Stimulated activated CD8-positive, alpha-beta memory T cell treated with anti-CD3 and anti-CD28 coated beads, Interleukin-4, amount 100 ng/mL, for 48 hours (primary cell): ENCODE measurements around the gene SWSAP1.
"Not testable (repeated sequence)": the region's sequence is repeated elsewhere in the genome, so short reads cannot be mapped to it uniquely, and the experiment has no call there.

Experiments used
- DNase-seq: peaks from one replicate; pipeline ENCODE4 v3.0.0-alpha.2; 2020

The SWSAP1 gene

GRCh38 chr19:11374433-11375142 lies at the start of gene SWSAP1:
Gene SWSAP1 (plus strand): TSS chr19:11374666. CDS start chr19:11374681, 15 bp downstream.
- DNase-seq, result peak; percentile 96

- DNase-seq, result no peak
Observed at GRCh38 chr19:11324748-11325389, 49.6 kb upstream of the SWSAP1 start.

- no peak for DNase-seq
Observed at GRCh38 chr19:11325544-11325943, 48.9 kb upstream of the SWSAP1 start.

GRCh38 chr19:11330127-11330526 lies 44.3 kb upstream of the SWSAP1 start:
- DNase-seq, result no peak

GRCh38 chr19:11331502-11331901 lies 43.0 kb upstream of the SWSAP1 start:
- DNase-seq, result no peak

- no peak for DNase-seq
Observed at GRCh38 chr19:11332822-11333221, 41.6 kb upstream of the SWSAP1 start.

- DNase-seq, result not testable (repeated sequence)
Observed at GRCh38 chr19:11333838-11334237, 40.6 kb upstream of the SWSAP1 start.

GRCh38 chr19:11335449-11336146 lies 38.9 kb upstream of the SWSAP1 start:
- no peak for DNase-seq

GRCh38 chr19:11337080-11337479 lies 37.4 kb upstream of the SWSAP1 start:
- no peak for DNase-seq

GRCh38 chr19:11338121-11338520 lies 36.3 kb upstream of the SWSAP1 start:
- no peak for DNase-seq

GRCh38 chr19:11338569-11339253 lies 35.8 kb upstream of the SWSAP1 start:
- no peak for DNase-seq

GRCh38 chr19:11339254-11340098 lies 35.0 kb upstream of the SWSAP1 start, which contains the start of gene RAB3D:
Gene RAB3D (minus strand): TSS chr19:11339657. CDS start chr19:11337399, 2,258 bp downstream.
- DNase-seq, result peak; percentile 92

GRCh38 chr19:11340099-11340467 lies 34.4 kb upstream of the SWSAP1 start:
- not testable (repeated sequence) for DNase-seq

- DNase-seq, result no peak
Observed at GRCh38 chr19:11342429-11342828, 32.0 kb upstream of the SWSAP1 start.

GRCh38 chr19:11345122-11345803 lies 29.2 kb upstream of the SWSAP1 start:
- DNase-seq, result no peak

- peak; percentile 98 for DNase-seq
Observed at GRCh38 chr19:11346104-11346940, 28.1 kb upstream of the SWSAP1 start, which contains the start of the genes CCDC159 and TMEM205. Gene CCDC159 (plus strand): TSS chr19:11346519. CDS start chr19:11346607, 88 bp downstream. Gene TMEM205 (minus strand): TSS chr19:11346268. CDS start chr19:11345619, 649 bp downstream.

GRCh38 chr19:11347546-11348039 lies 26.9 kb upstream of the SWSAP1 start:
- no peak for DNase-seq

- no peak for DNase-seq
Observed at GRCh38 chr19:11349171-11349570, 25.3 kb upstream of the SWSAP1 start.

GRCh38 chr19:11354102-11354501 lies 20.4 kb upstream of the SWSAP1 start:
- not testable (repeated sequence) for DNase-seq
